GM19455 (cell line): Measurements from ENCODE around the gene SLC52A1.
"Not testable (repeated sequence)": the region's sequence is repeated elsewhere in the genome, so short reads cannot be mapped to it uniquely, and the experiment has no call there.

Experiments used
- ATAC-seq: cut with Tn5 transposase; IDR thresholded peaks from one replicate; pipeline ENCODE4 v1.9.1; 2021; ENCODE audit not compliant: unreplicated experiment

The SLC52A1 gene

DNA sequence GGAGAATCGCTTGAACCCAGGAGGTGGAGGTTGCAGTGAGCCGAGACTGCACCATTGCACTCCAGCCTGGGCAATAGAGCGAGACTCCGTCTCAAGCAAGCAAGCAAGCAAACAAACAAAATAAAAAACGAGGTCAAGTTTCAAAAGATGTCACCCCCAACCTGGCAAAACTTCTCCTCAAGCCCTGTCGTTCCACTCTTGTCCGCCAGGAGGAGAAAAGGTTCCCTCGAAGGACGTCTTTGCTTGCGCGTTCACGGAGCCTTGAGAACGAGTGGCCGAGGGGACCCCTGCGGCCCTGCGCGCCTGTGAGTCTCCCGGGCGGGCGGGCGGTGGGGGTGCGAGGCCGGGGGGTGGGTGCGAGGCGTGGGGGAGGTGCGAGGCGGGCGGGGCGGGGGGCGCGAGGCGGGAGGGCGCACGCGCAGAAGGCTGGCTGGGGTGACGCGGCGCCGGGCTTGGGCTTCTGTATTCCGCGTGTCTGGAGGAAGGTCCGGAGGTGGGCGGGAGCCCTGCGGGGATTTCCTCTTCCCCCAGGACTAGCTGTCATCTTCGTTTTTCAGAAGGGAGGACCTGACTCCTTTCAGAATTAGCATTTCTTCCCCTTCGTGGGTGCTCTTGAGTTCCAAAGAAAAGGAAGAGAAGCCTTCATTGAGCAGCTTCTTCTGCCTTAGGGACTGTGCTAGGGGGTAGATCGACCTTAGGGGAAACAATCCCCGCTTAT, 3.7 kb downstream of the SLC52A1 start:
- ATAC-seq = no peak

DNA sequence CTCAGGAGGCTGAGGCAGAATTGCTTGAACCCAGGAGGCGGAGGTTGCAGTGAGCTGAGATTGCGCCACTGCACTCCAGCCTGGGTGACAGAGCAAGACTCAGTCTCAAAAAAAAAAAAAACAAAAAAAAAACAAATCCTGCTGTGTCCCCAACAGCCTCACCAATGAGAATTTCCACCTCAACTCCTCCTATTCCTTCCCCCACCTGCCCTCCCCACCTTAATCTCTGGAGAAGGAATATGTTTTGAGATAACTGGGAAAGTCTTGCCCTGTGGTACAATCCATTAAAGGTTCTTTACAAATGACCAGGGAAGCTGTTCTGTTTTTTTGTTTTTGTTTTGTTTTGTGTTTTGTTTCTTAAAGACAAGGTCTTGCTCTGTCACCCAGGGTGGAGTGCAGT, 5.1 kb downstream of the SLC52A1 start:
- not testable (repeated sequence) for ATAC-seq

DNA sequence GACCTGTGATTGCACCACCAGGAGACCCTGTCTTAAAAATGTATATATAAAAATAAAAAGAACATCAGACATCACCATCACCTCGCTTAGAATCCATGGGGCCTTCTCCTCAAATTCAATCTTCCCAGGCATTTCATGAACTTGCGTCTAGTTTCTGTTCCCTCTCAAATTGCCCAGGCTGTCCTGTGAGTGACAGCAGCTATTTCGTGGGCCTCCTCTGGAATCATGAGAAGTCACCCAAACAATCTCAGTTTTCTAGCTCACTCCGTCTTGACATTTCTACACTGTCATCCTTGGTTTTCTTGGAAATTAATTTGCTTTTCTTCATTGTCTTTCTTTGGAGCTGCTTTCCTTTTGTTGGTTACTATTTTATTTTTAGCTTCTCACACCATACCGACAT, 7.3 kb downstream of the SLC52A1 start:
- no peak for ATAC-seq

DNA sequence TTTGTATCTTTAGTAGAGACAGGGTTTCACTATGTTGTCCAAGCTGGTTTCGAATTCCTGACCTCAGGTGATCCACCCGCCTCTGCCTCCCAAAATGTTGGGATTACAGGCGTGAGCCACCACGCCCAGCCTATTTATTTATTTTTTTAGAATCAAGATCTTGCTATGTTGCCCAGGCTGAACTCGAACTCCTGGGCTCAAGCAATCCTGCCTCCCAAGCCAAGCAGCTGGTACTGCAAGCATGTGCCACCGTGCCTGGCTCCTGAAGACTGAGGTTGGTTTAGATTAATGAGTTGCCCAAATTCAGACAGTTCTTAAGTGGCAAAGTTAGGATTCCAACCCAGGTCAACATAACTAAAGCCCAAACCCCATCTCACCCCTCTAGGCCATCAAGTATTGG, 7.9 kb downstream of the SLC52A1 start:
- ATAC-seq = no peak

DNA sequence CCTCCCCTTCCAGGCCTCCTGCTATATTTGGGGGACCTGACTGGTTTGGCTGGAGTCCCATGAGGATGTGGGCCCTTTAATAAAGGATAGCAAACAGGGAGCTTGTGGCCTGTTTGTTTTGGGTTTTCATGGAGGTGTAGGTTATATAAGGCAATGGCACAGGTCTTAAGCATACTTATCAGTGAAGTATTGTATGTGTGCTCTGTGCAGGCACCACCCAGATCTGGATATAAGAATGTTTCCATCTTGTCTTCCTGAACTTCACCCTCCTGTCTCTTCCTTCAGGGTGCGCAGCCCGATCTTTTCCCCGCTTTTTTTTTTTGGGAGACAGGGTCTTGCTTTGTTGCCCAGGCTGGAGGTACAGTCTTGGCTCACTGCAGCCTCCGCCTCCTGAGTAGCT, 10.6 kb downstream of the SLC52A1 start:
- ATAC-seq = no peak

DNA sequence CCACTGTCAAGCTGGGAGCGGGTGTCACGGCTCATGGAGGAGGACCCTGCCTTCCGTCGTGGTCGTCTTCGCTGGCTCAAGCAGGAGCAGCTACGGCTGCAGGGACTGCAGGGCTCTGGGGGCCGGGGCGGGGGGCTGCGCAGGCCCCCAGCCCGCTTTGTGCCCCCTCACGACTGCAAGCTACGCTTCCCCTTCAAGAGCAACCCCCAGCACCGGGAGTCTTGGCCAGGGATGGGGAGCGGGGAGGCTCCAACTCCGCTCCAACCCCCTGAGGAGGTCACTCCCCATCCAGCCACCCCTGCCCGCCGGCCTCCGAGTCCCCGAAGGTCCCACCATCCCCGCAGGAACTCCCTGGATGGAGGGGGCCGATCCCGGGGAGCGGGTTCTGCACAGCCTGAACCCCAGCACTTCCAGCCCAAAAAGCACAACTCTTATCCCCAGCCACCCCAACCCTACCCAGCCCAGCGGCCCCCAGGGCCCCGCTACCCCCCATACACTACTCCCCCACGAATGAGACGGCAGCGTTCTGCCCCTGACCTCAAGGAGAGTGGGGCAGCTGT, 11.6 kb downstream of the SLC52A1 start:
- ATAC-seq = no peak

DNA sequence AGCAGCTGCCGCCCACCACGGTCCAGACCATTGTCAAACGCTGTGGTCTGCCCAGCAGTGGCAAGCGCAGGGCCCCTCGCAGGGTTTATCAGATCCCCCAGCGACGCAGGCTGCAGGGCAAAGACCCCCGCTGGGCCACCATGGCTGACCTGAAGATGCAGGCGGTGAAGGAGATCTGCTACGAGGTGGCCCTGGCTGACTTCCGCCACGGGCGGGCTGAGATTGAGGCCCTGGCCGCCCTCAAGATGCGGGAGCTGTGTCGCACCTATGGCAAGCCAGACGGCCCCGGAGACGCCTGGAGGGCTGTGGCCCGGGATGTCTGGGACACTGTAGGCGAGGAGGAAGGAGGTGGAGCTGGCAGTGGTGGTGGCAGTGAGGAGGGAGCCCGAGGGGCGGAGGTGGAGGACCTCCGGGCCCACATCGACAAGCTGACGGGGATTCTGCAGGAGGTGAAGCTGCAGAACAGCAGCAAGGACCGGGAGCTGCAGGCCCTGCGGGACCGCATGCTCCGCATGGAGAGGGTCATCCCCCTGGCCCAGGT, 13.0 kb downstream of the SLC52A1 start:
- ATAC-seq = no peak

DNA sequence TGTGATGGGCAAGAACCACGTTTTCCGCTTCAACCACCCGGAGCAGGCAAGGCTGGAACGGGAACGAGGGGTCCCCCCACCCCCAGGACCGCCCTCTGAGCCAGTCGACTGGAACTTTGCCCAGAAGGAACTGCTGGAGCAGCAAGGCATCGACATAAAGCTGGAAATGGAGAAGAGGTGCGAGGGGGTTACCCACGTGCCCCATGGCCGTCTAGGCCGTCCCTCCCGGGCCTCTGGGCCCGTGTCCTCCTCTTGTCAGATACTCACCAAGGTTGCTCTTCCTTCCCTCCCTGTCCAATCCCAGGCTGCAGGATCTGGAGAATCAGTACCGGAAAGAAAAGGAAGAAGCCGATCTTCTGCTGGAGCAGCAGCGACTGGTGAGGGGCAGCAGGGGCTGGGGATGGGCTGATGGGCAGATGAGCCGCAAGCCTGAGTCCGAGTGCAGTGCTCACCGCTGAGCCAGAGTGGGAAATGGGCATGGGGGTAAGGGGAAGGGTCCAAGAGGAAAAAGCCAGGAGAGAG, 14.7 kb downstream of the SLC52A1 start:
- ATAC-seq = no peak

DNA sequence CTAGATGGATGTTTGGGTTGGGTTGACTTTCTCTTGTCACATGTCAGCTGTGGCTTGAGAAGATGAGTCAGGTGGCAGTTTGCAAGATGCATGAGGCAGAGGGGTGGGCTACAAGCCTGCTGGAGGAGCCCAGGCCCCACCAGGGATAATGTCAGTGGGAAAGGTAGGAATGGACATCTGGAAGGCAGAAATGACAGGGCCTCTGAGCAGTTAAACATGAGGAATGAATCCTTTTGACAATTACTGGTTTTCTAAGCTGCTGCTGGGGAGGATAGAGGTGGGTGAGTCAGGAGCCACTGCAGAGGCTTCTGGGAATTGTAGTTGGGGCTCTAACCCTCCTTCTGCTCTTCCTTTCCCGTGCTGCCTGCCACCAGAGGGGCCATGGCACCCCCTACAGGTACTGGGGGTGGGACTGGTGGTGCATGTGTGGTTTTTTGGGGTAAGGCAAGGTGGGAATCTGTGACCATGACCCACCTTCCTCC, 15.7 kb downstream of the SLC52A1 start:
- no peak for ATAC-seq

DNA sequence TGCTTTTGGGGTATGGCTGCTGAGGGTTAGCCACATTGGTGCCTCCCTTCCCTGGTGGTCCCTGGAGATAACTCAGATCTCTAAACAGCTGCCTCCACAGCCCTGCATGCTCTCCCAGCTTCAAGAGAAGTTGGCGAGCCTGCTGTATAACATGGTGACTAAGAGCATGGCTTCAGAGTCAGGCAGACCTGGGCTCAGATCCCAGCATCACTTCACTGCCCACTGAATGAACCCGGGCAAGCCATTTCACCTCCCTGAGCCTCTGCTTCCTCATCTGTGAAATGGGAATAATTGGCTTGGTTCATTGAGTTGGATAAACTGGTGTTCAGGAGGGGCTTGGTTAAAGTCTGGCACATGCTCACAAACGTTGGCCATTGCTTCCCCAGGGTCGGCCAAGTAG, 20.9 kb downstream of the SLC52A1 start:
- no peak for ATAC-seq

DNA sequence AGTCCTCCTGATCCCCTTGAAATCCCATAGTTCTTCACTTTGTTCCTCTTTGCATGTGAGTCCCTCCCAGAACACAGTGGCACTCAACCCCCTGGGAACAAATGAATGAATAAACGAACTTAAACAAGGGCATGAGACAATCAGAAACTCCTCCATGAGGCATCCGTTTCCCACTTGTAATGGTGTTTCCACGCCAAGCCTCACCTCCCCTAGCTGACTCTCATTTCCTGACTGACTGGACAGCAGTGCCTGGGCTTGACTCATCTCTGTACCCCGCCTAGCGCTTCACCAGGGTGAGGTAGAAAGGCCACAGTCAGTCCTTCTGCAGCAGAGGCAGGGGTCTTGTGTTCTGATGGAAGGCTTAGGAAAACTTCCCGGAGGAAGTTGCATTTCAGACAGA, 23.3 kb downstream of the SLC52A1 start:
- no peak for ATAC-seq

DNA sequence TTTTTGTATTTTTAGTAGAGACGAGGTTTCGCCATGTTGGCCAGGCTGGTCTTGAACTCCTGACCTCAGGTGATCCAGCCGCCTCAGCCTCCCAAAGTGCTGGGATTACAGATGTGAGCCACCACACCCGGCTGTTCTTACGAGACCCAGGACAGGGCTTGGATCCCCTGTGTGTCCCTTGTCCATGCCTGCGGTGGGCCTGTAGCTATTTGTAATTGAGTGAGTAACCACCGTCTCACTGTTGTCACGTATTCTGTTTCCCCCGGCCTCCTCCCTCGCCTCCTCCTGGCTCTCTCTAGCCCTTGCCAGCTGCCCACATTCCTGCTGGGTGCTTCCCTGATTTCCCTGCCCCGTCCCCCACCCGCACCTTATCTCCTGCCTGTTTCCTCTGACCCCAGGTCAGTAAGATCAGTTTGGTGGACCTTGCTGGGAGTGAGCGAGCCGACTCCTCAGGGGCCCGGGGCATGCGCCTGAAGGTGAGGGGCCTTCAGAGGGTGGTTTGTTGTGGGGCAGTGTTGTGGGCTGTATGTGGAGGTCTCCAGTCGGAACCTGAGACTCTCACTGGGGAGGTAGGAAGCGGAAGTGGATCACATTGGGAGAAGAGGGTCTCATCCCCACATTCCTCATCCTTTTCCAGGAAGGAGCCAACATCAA, 31.9 kb downstream of the SLC52A1 start:
- ATAC-seq = no peak

DNA sequence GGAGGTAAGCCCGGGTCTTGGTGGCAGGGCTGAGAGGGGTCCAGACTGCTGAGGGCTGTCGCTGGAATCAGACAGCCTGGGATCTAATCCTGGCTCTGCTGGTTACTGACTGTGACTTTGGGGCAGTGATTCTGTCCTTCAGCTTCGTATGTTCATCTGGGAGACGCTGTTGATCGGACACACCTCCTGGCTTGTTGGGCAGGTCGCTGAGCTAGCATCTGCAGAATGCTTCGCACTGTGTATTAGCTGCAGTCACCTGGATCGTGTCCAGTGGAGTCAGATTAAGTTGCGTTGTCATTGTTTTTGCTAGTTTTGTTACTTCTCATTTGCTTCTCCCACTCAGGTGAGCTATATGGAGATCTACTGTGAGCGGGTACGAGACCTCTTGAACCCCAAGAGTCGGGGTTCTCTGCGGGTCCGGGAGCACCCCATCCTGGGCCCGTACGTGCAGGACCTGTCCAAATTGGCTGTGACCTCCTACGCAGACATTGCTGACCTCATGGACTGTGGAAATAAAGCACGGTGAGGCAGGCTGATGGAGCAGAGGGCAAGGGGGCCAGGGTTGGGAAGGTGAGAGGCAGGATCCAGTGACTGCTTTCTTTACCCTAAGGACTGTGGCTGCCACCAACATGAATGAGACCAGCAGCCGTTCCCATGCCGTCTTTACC, 33.0 kb downstream of the SLC52A1 start:
- ATAC-seq = no peak

DNA sequence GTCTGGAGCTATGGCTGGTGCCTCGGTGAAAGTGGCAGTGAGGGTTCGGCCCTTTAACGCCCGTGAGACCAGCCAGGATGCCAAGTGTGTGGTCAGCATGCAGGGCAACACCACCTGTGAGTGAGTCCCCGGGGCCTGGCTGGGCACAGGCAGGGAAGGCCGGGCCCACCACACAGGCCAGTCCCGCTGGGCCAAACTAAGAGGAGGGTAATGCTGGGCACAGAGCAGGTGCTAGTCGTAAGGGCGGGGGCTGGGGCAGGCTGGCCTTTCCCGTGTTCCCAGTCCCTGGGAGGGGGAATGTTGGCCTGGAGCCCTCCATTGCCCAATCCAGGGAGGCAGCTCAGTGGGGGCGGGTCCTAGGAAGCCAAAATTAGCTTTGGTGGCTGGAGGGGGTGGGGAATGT, 35.0 kb downstream of the SLC52A1 start:
- no peak for ATAC-seq

DNA sequence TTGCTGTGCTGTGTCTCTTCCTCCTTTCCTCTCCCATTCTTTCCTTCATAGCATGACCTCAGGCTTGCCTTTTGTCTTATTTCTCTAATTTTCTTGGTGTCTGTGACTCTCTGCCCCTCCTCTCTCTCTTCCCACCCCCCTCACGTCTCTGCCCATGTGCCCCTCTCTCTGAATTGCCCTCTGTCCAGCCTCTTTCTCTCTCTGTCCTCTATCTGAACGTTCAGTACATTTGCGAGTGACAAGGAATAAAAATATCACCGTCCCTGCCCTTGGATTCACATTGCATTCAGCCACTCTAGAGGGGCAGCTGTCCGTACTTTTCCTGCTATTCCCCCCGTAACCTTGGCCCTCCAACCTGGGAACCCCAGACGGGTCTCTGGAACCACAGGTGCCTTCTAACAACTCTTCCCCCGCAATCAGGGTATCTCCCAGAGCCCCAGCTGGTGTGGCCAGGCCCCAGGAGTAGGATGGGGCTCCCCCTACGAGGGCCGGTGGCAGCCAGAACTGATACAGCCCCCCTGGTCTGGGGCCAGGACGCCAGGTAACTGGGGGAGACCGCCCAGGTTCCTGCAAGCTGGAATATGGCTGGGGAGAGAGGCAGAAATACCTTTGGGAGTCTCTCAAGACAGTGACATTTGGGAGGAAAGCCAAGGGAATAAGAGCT, 35.7 kb downstream of the SLC52A1 start:
- no peak for ATAC-seq

DNA sequence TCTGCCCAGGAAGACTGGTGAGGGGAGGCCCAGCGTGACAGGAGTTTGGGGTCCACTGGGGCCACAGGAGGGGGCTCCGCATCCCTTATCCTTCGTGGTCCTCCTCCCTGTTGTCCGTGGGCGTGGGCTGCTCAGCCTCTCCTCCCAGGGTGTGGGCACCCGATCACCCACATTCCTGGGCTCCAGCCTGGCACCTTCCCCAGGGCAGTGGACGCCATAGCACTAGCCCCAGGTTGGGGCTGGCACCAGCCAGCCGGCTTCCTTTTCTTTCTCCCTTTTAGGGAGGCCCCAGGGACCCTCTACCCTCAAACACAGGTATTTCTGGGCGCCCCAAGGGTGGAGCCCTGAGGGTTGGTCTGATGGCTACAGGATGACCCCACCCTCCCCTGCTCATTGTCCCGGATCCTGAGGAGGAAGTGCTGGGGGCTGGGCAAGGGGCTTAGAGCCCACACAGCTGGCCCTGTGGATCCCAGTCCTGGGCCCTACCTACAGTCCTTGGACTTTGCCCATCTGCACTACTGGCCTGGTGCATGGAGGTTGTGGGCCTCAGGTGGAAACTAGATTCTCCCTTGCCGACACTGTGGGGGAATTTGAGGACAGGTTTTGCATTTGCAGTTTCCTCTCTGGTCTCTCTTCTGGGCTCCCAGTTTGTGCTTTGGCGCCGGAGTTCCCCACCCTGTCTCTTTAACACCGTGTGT, 36.3 kb downstream of the SLC52A1 start:
- ATAC-seq = no peak

DNA sequence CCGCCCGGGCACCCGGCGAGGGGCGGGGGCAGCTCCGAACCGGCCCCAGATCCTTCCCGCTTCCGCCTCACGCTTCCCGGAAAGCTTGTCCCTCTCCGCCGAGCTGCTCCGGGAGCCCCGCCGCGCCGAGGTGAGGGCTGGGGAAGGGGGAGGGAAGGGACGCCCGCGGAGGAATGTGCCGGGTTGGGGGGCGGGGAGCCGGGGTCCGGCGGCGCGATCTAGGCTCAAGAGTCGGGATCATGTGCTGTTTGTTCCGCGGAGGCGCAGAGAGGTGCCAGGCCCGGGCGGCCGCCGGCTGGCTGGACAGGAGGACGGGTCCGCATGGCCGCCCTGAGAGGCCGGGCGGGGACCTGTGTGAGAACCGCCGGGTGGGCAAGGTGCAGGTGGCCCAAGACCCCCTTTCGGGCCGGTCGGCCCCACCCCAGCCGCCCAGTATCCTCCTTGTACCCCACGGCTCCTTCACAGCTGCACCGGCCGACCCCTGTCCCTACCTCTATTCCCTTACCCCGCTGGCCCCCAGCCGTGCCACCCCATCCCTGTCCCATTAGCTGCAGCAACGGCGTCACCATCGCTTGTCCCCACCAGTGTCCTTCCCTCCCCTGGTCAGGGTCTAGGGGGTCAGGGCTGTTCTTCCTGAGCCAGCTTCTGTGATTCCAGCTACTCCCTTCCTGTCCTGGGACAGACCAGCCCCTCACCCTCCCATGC, 37.0 kb downstream of the SLC52A1 start:
- peak; percentile 9 for ATAC-seq

DNA sequence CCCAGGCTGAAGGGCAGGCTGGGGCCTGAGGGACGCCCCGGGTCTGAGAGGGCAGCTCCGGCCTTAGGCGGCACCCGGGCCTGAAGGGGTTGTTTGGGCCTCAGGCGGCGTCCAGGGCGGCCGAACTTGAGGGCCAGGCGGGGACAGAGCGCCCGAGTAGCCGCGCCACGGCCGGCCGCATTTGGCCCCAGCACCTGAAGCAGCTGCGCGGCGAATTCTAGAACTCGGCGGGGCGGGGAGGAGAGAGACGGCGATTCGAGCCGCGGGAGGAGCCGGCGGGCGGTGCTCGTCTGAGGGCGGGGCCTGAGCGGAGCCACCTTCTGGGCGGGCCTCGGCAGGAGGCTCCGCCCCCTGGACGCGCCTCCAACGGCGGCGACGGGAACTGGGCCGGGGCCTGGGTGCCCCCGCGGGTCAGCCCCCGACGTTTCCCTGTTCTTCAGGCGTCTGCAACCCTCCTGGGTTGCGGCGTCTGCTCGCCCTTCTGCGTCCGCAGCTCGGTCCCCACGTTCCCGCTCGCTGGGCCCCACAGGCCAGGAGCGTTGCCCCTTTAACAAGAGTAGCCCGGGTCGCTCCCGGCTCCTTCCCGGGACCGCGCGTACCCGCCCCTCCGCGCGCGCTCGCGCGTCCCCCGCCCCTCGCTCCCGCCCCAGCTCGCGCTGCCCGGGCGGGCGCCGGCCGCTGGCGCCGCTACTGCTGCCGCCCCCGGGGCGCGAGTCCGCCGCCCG, 37.8 kb downstream of the SLC52A1 start, which contains the start of the genes INCA1 and KIF1C:
INCA1 (minus strand) TSS at position 221 of the 725 bp plus-strand sequence. CDS start 3,085 bp downstream, outside the sequence.
KIF1C (plus strand) TSS at position 649 of the 725 bp plus-strand sequence. CDS start 2,297 bp downstream, outside the sequence.
- peak; percentile 85 for ATAC-seq
